HG03135 (cell line): Measurements from ENCODE around the gene TLE4.

ENCODE experiments used
- ATAC-seq: cut with Tn5 transposase; IDR thresholded peaks from one replicate; pipeline ENCODE4 v1.9.1; 2021; ENCODE audit warnings: mild to moderate bottlenecking, moderate library complexity; ENCODE audit not compliant: unreplicated experiment

The TLE4 gene

DNA sequence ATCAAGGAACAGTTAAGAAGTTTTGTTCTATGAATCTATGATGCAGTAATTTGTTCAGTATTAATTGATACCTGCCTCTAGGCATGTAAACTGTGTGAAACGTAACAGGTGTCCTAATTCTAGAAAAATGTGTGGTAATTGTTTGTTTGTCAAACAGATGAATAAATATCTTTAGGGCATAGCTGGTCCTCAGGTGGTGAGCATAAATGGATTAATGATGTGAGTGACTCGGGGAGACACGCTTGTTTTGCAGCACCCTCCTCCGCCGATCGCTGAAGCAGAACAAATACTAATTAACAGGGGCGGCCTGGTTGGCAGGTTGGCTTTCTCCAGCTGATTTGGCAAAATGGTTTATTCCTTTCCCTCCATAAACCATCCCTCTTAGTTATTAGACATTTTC is 88.8 kb downstream of the TLE4 start:
- no peak for ATAC-seq

DNA sequence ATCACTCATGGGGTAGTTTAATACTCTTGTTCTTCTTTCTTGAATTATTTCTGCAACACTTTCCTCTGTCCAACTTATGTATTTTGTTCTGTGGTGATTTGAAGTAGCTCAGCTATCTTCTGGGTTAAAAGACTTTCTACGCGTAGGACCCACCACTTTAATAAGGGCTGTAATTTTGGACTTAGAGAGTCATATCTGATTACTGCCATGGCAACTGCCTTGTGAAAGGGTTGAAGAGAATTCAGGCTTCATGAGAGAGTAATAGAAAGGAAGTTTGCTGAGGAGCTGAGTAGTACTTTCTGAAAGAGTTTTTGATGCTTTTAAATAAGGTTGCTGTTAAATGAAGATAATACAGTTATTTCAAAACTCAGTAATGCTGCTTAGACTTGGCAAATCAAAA is 89.5 kb downstream of the TLE4 start:
- no peak for ATAC-seq

DNA sequence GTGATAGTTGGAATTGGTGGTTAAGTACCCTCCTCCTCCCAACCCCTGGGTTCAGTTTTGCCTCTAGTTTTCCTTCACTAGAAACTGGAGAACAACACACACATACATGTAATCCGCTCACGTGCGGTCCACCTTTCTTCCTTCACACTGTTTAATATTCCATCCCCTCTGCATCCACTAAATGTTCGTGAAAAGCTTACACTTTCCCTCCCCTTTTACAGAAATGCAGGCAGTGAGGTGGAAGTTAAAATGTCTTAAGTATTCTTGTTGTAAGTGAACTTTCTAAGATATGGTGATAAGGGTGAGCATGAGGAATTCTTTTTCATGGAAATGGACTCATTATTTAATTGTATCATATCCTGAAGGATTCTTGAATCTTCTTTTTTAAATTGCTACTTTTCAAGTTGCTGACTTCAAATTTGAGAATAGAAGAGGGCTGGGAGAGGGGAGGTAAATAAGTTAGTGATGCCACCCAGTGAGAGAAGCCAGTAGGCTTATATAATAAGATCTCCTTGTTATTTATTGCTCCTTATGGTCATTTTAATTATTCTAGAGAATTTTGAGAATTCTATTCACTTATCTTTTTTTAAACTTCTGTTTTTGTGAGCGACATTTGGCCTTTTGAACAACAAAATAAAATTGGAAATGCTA is 90.2 kb downstream of the TLE4 start:
- no peak for ATAC-seq

DNA sequence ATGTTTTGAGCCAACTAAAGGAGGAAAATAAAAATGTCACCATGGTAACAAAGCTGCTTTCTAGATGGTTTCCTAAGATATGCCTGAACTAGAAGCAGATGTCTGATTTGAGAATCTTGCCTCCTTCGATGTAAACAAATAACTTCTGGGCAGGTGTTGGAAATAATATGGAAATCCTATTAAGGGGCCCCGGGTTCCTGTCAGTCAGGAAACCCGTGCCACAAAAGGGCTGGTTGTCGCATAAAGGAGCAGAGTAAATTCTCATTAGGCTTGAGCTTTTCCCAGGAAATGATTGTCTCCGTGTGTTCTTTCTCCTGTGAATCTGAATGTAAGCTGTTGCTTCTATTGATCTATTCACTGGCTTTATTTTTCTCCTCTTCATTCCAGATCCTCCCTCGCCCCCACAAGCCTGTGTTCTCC is 90.8 kb downstream of the TLE4 start:
- no peak for ATAC-seq

DNA sequence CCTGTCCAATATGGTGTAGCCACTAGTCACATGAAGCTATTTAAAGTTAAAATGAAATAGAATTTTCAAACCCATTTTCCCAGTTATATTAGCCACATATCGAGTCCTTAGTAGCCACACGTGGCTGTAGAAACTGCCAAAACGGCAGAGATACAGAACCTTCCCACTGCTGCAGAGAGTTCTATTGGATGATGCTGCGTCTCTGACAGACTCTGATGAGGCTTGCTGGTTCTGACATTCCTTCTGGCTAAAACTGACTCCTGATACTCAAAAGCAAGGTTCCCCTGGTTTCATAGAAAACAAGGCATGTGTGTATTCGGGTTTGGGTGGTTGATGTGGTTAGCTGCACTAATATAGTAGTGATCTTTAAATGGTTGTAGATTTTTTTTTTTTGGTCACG is 91.5 kb downstream of the TLE4 start:
- ATAC-seq = no peak

DNA sequence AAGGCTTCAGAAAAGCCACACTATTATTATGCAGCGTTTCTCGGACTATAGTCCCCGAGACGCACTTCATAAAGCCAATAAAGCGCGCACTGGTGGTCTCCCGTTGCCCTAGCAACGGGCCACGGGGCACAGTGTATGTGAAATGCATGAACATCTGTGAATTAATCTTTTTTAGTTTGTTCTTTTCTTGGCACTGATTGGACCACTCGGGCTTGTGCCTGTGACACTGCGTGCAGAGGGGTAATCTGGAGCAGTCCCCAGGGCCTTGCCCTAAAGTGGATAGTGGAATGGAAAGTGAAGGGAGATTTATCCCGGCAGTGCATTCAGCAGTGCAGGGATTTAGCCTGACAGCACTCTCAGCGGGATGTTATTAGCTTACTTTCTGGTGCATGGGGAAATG is 92.1 kb downstream of the TLE4 start:
- no peak for ATAC-seq

DNA sequence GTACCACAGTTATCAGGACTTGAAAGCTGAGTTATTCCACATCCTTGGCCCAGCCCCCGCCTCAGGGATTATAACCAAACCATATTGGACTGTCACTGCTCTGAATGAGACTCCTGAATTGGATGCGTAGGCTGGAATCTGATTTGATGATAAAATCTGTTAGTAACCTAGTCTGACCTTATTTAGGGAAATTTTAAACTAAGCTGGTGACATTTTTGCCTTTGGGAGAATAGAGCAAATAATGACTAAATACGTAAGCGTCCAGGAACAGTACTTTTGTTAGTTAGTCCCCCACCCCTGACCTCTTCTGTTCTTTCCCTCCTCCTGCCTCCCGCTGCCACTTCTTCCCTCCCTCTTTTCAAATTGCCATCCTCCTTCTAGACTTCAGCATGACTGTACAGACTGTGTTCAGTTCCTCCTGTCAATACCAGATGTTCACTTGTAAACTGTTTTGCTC is 92.6 kb downstream of the TLE4 start:
- no peak for ATAC-seq

DNA sequence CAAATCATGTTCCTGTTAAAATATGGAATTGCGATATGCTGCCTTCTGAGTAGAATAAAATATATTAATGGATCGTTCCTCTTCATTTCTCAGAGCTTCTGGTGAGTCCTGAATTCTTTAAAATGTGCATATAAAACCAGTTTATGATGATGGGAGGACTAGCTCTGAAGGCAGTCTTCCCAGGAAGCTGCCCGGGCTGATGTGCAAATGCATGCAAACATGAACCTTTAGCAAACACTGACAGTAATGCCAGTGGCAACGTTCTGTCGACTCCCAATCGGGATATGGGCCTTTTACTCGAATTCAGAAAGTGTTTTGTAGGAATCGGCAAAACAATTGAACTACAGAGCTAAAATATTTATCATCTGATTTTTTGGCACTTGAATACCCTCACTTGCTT is 93.6 kb downstream of the TLE4 start:
- ATAC-seq = no peak

DNA sequence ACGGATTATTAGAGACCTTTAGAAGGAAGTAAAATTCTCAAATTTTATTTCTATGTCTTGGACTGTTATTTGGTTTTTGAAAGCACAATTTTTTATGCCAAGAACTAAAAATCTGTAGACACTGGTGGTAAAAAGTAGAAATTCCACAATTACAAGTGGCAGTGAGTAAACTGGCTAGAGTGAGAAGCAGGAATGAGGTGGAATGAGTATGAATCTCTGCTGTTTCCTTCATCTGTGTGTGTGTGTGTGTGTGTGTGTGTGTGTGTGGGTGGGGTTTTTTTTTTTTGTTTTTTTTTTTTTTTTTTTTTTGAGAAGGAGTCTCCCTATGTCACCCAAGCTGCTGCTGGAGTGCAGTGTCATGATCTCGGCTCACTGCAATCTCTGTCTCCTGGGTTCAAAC is 94.2 kb downstream of the TLE4 start:
- ATAC-seq = no peak

DNA sequence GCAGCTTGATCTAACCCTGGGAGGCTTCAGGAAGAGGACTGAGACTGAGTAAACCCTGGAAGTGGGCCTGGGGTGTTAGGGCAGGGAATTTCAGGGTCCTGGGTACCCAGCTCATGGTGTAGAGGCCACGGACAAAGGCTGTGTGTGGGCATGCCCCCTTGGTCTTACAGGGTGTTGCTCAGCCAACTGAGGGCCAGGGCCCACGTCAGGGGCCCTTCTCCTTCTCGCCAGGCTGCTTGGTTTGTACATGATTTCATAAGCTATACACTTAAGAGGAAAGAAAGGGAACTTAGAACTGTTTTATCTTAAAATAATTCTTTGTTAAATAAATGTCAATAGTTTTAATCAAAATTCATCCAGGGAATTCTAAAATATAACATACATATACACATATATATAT is 95.4 kb downstream of the TLE4 start:
- no peak for ATAC-seq

DNA sequence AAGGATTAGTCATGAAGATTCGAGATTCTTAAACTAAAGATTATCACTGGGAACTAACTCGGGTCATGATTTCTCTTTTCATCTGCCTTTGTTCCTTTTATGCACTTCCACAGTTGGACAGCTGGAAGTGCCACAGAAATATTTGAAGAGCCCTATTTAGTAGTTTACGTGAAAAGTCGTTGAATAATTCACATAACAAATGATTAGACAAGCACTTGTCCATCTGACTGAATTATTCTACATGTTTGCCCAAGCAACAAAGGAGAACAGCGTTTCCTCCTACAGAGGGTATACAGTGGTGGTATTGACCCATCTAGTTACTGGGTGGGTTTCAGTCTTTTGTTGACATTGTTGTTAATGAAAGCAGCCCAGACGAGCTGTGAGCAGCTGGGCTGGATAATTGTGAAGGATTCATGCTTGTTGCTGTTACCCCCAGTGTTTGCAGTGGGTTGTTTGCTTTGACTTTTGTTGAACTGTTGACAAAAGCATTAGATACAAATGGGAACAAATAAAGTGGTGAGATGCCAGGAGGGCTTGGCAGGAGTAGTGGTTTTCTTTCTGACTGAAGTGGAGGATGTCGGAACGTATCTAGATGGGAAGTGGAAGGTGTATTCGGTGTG is 96.2 kb downstream of the TLE4 start:
- no peak for ATAC-seq

DNA sequence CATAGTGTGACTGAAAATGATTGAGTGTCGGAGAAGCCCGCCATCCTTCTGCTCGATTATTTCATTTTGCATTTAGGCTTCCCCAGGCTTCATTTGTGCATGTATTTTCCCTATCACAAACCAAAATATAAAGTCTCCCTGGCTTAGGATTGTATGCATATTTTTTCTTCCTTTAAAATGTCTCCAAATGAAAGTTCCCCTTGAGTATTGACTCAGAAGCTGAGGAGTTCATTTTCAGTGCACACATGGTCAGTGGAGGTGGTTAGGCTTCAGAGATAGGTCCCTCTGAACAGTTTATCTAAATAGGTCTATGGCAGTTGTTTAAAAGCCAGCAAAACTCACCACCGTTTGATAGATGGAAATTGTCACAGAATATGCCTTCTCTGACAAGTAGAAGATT is 97.2 kb downstream of the TLE4 start:
- ATAC-seq = no peak

DNA sequence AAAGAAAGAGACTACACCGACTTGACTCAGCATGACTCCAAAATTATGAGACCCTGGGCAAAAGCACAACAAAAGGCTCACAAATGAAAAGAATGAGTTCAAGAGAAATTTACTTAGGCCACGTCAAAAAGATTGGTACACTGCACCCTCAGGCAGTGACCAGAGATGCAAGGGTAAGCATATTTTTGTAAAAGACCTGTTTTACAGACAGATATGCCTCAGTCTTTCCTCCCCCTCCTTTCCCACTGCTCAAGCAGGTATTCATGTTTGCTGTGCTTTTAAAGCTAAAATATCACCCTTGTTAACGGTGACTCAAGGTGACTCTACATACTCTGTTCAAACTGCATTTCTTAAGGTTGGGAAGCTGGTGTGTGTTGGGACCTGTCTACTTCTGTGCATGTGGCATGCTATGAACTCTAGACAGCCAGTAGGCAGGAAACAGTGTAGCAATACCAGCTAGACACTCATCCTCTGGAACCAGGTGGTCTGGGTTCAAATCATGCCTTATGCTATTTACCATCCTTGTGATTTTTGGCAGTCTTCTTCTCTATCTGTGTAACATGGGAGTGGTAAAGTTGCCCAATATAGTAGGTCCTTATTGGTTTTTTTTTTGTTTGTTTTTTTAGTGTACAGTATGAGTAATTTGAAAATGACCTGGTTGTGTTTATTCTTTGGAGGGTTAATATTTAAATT is 98.7 kb downstream of the TLE4 start:
- ATAC-seq = no peak

DNA sequence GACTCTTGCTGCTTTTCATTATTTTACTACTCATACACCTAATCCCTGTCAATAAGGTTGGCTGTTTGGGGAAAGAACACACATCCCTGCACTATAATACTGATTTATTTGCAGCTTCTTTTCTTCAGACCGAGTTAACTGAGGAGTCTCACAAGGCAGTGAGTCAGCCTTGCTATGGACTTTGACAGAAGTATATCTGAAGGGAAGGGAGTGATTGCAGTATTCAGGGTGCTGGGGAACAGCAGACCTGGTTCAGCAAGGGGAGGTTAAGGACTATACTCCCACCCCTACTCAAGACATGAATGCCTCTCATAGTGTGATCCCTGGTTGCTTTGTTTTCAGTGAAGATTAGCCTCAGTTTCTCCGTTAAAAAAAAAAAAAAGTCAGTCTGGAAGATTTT is 99.8 kb downstream of the TLE4 start:
- ATAC-seq = no peak

DNA sequence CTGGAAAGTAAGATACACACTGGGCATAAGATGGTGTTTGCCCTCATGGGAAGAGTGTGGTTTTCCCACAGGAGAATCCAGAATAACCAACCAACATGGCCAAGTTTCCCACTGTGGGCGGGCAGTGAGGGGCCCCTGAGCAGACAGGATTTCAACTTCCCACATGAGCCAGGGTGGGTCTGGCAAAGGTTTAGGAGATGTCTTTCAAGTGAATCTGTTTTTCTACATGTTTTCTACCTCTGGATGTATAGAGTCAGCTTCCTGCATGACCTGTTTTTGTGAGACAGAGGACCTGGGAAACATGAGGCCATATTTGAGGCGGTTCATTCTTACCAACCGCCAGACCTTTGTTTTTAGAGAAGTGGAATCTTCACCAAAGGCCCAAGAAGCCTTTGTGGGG is 100.5 kb downstream of the TLE4 start:
- no peak for ATAC-seq

DNA sequence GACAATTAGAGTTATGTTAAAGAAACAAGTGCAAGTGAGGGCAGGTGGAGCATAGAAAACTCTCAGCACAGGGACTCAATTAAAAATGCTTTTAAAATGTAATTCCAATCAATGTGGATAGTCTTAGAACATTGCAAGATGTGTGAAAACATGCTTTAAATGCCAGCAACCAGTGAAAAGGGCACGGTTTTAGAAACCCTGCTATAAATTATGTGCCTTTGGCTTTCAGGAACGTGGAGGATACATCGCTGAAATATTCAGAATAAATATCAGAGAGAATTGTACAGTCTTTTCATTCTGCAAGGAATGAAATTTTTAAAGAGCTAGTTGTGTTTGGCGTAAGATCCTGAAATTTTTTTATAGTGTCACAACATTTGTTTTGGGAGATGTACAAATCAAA is 101.1 kb downstream of the TLE4 start:
- ATAC-seq = no peak

DNA sequence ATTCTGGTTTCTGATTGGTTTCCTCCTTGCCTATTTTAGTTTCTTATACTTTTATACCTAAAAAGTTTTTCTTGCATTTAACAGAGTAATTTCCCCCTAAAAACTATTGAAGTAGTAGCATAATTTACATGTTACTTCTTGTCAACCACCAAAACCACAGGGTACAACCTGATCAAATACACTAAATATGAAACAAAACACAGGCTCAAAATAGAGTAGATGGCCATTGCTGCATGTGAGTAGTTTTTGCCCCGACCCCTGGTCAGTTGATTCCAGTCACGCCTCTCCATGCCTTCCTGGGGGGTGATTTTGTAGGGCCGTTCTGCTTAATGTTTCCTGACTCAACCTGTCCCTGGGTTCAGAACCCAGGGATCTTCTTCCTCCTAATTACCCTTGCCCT is 101.8 kb downstream of the TLE4 start:
- no peak for ATAC-seq

DNA sequence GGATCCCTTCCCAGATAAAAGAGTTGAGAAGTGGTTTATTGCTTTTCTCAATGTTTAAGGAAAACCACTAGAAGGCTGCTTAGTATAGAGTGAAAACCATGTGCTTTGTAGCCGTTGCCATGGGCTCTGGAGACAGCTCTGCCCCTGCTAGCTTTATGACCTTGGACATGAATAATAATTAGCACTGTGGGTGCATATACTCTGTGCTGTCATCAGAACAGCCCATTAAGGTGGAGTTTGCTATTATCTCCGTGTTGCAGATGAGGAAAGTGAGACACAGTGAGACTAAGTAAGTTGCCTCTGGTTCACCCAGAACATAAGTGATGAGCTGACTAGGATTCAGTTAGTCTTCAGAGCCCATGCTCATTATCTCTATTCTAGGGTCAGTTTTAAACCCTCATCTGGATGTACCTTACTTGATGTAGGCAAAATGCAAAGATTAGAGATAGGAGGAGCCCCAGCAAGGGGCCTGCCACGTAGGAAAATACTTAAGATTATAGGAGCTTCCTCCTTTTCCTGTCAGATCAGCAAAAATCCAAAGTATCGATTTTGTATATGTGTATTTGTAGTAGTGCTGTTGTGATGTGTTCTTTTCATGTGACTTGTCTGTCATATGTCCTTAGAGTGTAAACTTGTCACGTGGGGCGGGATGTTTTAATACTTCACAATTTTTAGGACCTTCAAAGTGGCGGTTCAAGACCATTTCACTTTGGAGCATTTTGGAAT is 102.5 kb downstream of the TLE4 start:
- ATAC-seq = no peak

DNA sequence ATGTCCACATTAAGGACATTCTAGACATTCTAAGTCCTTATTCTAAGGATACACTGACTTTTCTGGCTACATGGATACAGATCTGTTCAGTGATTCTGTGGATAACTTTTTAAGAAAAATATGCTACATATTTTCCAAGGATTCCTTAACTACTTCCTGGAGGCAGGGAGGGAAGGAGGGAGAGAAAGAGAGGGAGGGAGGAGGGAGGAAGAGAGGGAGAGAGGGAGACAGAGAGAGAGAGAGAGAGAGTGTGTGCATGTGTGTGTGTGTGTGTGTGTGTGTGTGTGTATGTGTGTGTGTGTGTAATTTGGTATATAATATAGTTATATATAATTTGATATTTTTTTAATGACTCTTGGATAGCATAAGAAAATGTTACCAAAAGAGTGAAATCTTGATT is 109.8 kb downstream of the TLE4 start:
- ATAC-seq = no peak

DNA sequence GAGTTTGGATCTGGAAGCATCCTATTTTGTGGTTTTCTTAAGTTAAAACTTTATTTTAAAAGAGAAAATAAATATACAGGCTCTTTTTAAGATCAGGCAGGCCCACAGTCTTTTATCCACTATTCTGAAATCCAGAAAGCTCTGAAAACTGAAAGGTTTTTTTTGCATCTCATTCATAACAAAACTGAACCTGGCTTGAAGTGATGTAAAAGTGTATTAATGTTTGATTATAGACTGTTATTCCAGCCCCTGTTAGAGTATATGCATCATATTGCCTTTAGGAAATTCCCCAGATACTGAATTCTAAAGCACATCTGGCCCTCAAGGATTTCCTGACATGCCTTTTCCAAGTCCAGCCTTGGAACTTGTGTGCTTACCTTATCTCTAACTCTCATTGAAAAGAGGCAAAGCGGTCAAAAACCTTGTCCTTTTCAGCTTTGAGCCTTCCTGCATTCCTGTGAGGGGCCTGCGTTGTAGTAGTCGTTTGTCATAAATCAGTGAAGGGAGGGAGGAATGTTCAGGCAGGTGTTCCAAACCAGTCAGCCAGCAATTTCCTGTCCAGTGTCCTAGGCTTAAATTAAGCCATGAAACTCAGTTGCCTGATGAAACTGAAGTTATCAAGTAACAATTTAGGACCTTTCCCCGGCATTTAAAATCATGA is 110.4 kb downstream of the TLE4 start:
- ATAC-seq = no peak

DNA sequence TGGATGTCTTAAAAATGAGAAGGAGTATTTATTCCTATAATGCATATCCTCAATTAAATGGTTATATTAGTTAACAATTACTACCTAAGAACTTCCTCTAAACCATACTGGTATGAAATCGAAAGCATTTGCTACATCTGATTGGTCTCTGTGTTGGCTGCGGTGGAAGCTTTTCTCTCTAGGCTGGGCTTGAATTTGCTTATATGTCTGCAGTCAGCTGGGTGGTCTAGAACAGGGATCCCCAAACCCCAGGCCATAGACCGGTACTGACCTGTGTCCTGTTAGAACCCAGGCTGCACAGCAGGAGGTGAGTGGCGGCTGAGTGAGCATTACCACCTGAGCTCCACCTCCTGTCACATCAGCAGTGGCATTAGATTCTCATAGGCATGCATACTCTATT is 112.3 kb downstream of the TLE4 start:
- ATAC-seq = no peak
